Pulmonary artery endothelial cell (primary cell): ENCODE results near the gene BLOC1S5. TPM values are rescaled to one million over a fixed set of nuclear protein-coding genes. Genes with fewer than 3 reads are reported as not detected.
"Not testable (repeated sequence)": the region's sequence is repeated elsewhere in the genome, so short reads cannot be mapped to it uniquely, and the experiment has no call there.

ENCODE experiments used
- DNase-seq: peaks from one replicate; pipeline ENCODE4 v3.0.0-alpha.2; 2011; ENCODE audit warnings: low read depth, low spot score
- total RNA-seq: library from RNA; depleted of rRNA; stranded (reverse); fragments of >200 nt; gene quantifications from 2 replicates; pipeline ENCODE4 v1.2.3, GENCODE V29; 2014

The BLOC1S5 gene
- total RNA-seq, 1 donor from 2014 or later: 20.2 TPM

GRCh38 chr6:7996538-7997111 is 67.6 kb downstream of the BLOC1S5 start:
- peak; percentile 94 for DNase-seq

GRCh38 chr6:7993952-7994351 is 70.2 kb downstream of the BLOC1S5 start:
- DNase-seq: no peak

- DNase-seq: no peak
Measured at GRCh38 chr6:7993399-7993798, 70.8 kb downstream of the BLOC1S5 start.

GRCh38 chr6:7992002-7992815 is 72.0 kb downstream of the BLOC1S5 start:
- DNase-seq: peak; percentile 93

- DNase-seq: no peak
Measured at GRCh38 chr6:7991536-7991935, 72.7 kb downstream of the BLOC1S5 start.

- no peak for DNase-seq
Measured at GRCh38 chr6:7986219-7986618, 78.0 kb downstream of the BLOC1S5 start.

- DNase-seq: not testable (repeated sequence)
Measured at GRCh38 chr6:7983967-7984366, 80.2 kb downstream of the BLOC1S5 start.

- no peak for DNase-seq
Measured at GRCh38 chr6:7979831-7980230, 84.4 kb downstream of the BLOC1S5 start.

GRCh38 chr6:7978736-7979135 is 85.5 kb downstream of the BLOC1S5 start:
- DNase-seq: no peak

- no peak for DNase-seq
Measured at GRCh38 chr6:7976485-7977056, 87.6 kb downstream of the BLOC1S5 start.

- peak; percentile 81 for DNase-seq
Measured at GRCh38 chr6:7975764-7976146, 88.4 kb downstream of the BLOC1S5 start.

- DNase-seq: peak; percentile 100
Measured at GRCh38 chr6:7974938-7975763, 89.0 kb downstream of the BLOC1S5 start.

- DNase-seq: no peak
Measured at GRCh38 chr6:7974565-7974937, 89.6 kb downstream of the BLOC1S5 start.

- no peak for DNase-seq
Measured at GRCh38 chr6:7973584-7973983, 90.6 kb downstream of the BLOC1S5 start.

GRCh38 chr6:7971499-7971898 is 92.7 kb downstream of the BLOC1S5 start:
- DNase-seq: no peak

- DNase-seq: no peak
Measured at GRCh38 chr6:7970616-7971015, 93.6 kb downstream of the BLOC1S5 start.

Other genes starting within 250 kb of the BLOC1S5 start
- gene TXNDC5, start 153.6 kb downstream of the BLOC1S5 start, total RNA-seq: 1,753 and 2,272 TPM in 2 replicates
- gene EEF1E1, start 38.2 kb upstream of the BLOC1S5 start, total RNA-seq: 76.2 and 107 TPM in 2 replicates